ENCODE measurements around the gene STON2. TPM values are rescaled to one million over a fixed set of nuclear protein-coding genes. Genes with fewer than 3 reads are reported as not detected.

The STON2 gene
- total RNA-seq, 2 experiments from 2014 or later, result 0.30 to 0.37 TPM

GRCh38 chr14:81298122-81298521 lies 102.0 kb downstream of the STON2 start:
- H3K27ac Mint-ChIP-seq, result no peak overlapping the region
- H3K9me3 Mint-ChIP-seq, result no peaks in the 10 kb centered on the region
- no peak overlapping the region for H3K4me3 Mint-ChIP-seq
- peaks cover 3% of the 10 kb centered on the region for H3K27me3 Mint-ChIP-seq
- H3K4me1 Mint-ChIP-seq, result peaks cover 2% of the 10 kb centered on the region
- H3K36me3 Mint-ChIP-seq, result no peaks in the 10 kb centered on the region
- no peak for DNase-seq

- Mint-ChIP-seq H3K27ac (no peak overlapping the region), H3K9me3 (no peaks in the 10 kb centered on the region), H3K27me3 (peaks cover 3% of the 10 kb centered on the region), H3K36me3 (no peaks in the 10 kb centered on the region), H3K4me1 (no peaks in the 10 kb centered on the region), H3K4me3 (no peak overlapping the region)
- no peak for DNase-seq
Observed at GRCh38 chr14:81295958-81296923, 103.9 kb downstream of the STON2 start.

DNA sequence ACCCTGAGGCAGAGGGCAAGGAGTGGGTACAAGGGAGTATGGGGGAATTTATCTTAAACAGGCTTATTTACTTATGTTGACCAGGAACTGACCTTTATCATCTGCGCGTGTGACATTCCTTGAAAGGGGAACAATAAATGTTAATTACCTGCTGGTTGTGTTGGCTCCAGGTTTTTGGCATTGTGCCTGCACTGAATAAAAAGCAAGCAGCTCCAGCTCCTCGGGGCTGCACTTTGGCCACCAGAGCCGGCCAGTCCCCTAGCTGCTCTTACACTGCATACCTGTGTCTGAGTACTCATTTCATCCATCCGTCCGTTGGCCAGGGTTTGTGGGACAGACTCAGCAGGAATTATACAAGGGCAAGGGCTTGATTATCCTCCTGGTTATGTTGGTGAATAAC lies 110.6 kb downstream of the STON2 start:
- DNase-seq, result no peak
- Mint-ChIP-seq H3K4me3 (no peak overlapping the region), H3K9me3 (no peaks in the 10 kb centered on the region), H3K27ac (no peak overlapping the region), H3K27me3 (peaks cover 3% of the 10 kb centered on the region), H3K36me3 (no peaks in the 10 kb centered on the region), H3K4me1 (no peaks in the 10 kb centered on the region)

DNA sequence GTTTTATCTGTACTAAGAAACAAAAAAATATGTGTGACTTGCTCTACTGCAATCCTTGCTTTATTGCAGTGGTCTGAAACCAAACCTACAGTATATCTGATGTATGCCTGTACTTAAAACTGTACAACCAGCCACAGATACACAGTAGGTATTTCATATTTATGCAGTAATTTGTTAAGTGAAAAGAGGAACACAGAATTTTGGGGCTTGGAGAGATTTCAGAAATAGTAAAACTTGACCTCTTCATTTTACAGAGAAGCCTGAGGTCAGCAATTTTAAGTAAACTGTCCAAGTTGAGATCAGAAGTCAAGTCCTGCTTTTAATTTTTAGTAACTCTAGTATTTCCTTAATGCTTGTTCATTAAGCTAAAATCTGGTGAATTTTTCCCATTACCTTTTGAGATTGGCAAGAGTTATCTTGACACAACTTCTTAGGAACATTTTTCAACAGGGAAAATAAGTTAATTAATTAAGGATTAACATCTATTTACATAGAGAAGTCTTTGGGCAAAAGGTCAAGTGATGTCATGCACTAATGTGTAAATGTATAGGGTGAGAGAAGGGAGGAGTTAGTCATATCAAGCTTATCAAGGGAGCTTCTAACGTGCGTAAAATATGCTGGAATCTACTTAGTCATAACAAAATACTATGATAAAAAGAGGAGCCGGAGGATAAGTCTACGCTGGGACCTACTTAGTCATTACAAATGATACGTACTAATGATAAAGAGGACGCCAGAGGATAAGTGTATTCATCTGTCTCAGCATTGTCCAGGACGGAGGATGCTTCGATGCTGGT lies 113.4 kb downstream of the STON2 start:
- Mint-ChIP-seq H3K4me1 (no peaks in the 10 kb centered on the region), H3K9me3 (no peaks in the 10 kb centered on the region)

DNA sequence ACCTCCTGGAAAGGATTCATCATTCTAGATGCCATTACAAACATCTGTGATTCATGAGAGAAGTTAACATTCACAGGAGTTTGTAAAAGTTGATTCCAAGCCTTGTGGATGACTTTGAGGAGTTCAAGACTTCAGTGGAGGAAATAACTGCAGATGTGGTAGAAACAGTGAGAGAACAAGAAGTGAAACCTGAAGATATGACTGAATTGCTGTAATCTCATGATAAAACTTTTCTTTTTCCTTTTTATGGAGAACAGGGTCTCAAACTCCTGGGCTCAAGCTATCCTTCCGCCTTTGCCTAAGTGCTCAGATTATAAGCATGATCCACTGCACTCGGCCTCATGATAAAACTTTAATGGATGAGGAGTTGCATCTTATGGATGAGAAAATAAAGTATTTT lies 114.9 kb downstream of the STON2 start:
- H3K4me3 Mint-ChIP-seq, result no peak overlapping the region
- H3K4me1 Mint-ChIP-seq, result no peaks in the 10 kb centered on the region
- no peaks in the 10 kb centered on the region for H3K9me3 Mint-ChIP-seq
- no peaks in the 10 kb centered on the region for H3K27me3 Mint-ChIP-seq
- no peak overlapping the region for H3K27ac Mint-ChIP-seq
- DNase-seq, result no peak
- no peaks in the 10 kb centered on the region for H3K36me3 Mint-ChIP-seq

More for the DNA sequence above, 113.4 kb downstream of the STON2 start:
- no peak for DNase-seq
- Mint-ChIP-seq H3K27ac (no peak overlapping the region), H3K27me3 (no peaks in the 10 kb centered on the region), H3K36me3 (no peaks in the 10 kb centered on the region), H3K4me3 (no peak overlapping the region)

GRCh38 chr14:81281332-81281731 lies 118.8 kb downstream of the STON2 start:
- H3K4me3 Mint-ChIP-seq, result no peak overlapping the region
- no peaks in the 10 kb centered on the region for H3K4me1 Mint-ChIP-seq
- H3K27me3 Mint-ChIP-seq, result peaks cover 5% of the 10 kb centered on the region
- H3K36me3 Mint-ChIP-seq, result no peaks in the 10 kb centered on the region
- no peaks in the 10 kb centered on the region for H3K9me3 Mint-ChIP-seq
- DNase-seq, result no peak
- H3K27ac Mint-ChIP-seq, result no peak overlapping the region

- Mint-ChIP-seq H3K27ac (no peak overlapping the region), H3K9me3 (no peaks in the 10 kb centered on the region), H3K4me1 (no peaks in the 10 kb centered on the region), H3K36me3 (no peaks in the 10 kb centered on the region), H3K4me3 (no peak overlapping the region), H3K27me3 (peaks cover 5% of the 10 kb centered on the region)
- DNase-seq, result no peak
Observed at GRCh38 chr14:81280136-81280791, 119.9 kb downstream of the STON2 start.

DNA sequence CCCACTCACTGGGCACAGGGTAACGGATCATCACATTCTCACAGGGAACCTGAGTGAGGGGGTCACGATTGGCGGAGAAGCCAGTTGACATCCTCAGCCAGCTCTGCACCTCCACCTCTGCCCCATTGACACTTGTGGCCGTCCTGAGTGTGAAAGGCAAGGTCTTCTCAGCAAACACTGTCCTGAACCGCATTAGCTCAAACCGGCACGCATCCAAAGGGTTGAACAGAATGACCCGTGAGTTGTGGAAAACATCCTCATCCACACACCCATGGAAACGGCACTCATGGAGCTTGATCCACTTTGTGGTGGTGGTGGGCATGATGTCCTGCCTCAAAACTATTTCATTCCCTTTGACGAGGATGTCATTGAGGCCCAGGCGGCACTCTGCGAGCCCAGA lies 123.0 kb downstream of the STON2 start:
- Mint-ChIP-seq H3K36me3 (no peaks in the 10 kb centered on the region), H3K9me3 (no peaks in the 10 kb centered on the region), H3K4me1 (no peaks in the 10 kb centered on the region), H3K27me3 (peaks cover 5% of the 10 kb centered on the region), H3K4me3 (no peak overlapping the region), H3K27ac (no peak overlapping the region)
- no peak for DNase-seq

DNA sequence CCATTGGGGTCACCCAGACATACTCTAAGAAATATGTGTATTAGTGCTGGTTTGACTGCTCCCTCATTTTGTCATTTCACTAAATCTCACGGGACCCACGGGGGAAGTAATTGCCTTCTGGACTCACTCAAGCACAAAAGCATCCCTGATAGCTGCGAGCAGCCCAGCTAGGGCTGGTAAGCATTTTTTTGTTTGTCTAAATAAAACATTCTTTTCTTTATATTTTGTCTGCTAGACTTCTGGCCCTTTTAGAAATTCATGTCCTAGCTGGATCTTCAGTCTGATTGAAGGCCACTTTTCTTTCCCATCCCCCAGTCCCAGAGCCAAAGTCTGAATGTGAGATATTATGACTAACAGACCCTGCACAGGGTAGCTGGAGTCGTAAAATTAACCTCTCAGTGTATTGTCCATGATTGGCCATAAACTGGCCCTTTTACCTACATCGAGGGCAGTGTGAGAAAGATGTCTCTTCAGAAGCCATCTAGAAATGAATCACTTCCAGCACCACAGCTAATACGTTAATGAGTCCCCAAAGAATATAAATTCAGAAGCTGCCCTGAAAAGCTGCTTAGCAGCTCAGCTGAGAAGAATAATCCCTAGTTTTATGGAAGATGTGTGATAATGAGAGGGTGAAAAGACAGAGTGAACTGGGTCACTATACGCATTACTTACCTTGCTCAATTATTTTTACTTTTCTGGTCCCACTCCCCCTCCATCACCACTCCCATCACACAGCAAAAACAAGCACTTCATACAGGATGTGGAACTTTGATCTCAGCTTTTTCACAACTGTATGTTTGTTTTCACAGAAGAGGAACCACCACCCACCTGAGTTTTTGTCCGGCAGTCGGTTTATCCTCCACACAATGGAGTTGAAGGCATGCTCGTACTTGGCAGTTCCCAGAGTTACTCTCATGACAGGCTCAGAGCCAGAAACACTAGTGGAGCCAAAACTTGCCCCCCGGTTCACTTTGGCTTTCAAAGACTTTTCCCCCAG lies 123.8 kb downstream of the STON2 start:
- H3K27me3 Mint-ChIP-seq, result peaks cover 5% of the 10 kb centered on the region
- no peaks in the 10 kb centered on the region for H3K9me3 Mint-ChIP-seq
- H3K4me3 Mint-ChIP-seq, result no peak overlapping the region
- H3K36me3 Mint-ChIP-seq, result no peaks in the 10 kb centered on the region
- no peak for DNase-seq
- H3K27ac Mint-ChIP-seq, result no peak overlapping the region
- H3K4me1 Mint-ChIP-seq, result no peaks in the 10 kb centered on the region

- no peaks in the 10 kb centered on the region for H3K36me3 Mint-ChIP-seq
- H3K4me1 Mint-ChIP-seq, result no peaks in the 10 kb centered on the region
- H3K9me3 Mint-ChIP-seq, result no peaks in the 10 kb centered on the region
- DNase-seq, result no peak
- no peak overlapping the region for H3K4me3 Mint-ChIP-seq
- H3K27me3 Mint-ChIP-seq, result peaks cover 5% of the 10 kb centered on the region
- no peak overlapping the region for H3K27ac Mint-ChIP-seq
Observed at GRCh38 chr14:81275305-81276072, 124.6 kb downstream of the STON2 start.

DNA sequence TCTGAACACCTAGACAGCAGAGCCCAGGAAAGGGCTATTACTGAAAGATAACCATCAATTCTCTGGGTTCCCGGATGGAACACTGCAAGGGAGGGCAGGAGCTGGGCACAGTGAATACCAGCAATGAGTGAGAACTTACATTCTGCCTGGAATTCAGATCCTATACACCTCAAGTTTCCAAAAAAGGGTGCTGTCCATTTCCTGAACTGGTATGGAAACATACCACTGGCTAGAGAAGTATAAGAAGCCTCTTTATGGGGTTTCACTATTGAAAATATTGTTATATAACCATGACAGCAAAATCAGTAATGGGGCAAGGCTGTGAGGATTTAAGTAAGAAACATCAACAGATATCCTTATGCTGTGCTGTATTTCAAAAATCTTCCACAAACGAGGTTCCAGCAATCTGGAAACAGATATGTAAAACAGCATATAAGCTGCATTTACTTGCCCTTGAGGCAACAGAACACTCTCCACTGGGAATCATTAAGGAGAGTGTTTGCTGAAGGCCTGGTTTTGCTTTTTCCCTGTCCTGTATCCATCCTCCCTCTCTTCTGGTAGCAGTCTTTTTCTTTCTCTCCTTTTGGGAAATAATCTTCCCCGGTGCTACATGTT lies 126.1 kb downstream of the STON2 start:
- no peak for DNase-seq
- Mint-ChIP-seq H3K9me3 (no peaks in the 10 kb centered on the region), H3K4me1 (no peaks in the 10 kb centered on the region), H3K36me3 (no peaks in the 10 kb centered on the region), H3K4me3 (no peak overlapping the region), H3K27ac (no peak overlapping the region), H3K27me3 (peaks cover 5% of the 10 kb centered on the region)

- no peaks in the 10 kb centered on the region for H3K9me3 Mint-ChIP-seq
- no peaks in the 10 kb centered on the region for H3K36me3 Mint-ChIP-seq
- peaks cover 8% of the 10 kb centered on the region for H3K27me3 Mint-ChIP-seq
- no peak overlapping the region for H3K4me3 Mint-ChIP-seq
- no peak for DNase-seq
- no peaks in the 10 kb centered on the region for H3K4me1 Mint-ChIP-seq
- H3K27ac Mint-ChIP-seq, result no peak overlapping the region
Observed at GRCh38 chr14:81273521-81273920, 126.6 kb downstream of the STON2 start.

GRCh38 chr14:81272317-81272716 lies 127.8 kb downstream of the STON2 start:
- DNase-seq, result no peak
- Mint-ChIP-seq H3K4me1 (peaks cover 7% of the 10 kb centered on the region), H3K27ac (no peak overlapping the region), H3K9me3 (no peaks in the 10 kb centered on the region), H3K36me3 (no peaks in the 10 kb centered on the region), H3K27me3 (peaks cover 13% of the 10 kb centered on the region), H3K4me3 (no peak overlapping the region)
